SK-N-SH (cell line): ENCODE measurements around the gene NEURL1. TPM values are rescaled to one million over a fixed set of nuclear protein-coding genes. Genes with fewer than 3 reads are reported as not detected.

Experiments used
- CTCF ChIA-PET: fragments of 300-600, 350-600 bp; formaldehyde crosslinking; extraction: SDS; loops from one replicate; lab custom pipeline; 2021; lab: Yijun Ruan, JAX
- POLR2A ChIA-PET: fragments of 350-600 bp; sonication (Branson Sonifier 250); formaldehyde crosslinking; extraction: SDS; loops from one replicate; lab custom pipeline; 2020; ENCODE audit warnings: antibody characterized with exemption, inconsistent platforms; lab: Yijun Ruan, JAX
- DNase-seq: peaks from one replicate; pipeline ENCODE4 v3.0.0; 2012
- H2AFZ ChIP-seq: fragments of 200-600 bp; sonication (generic); 2 replicates; pipeline ENCODE4 v1.8.1; 2016; ENCODE audit warnings: antibody characterized with exemption, mild to moderate bottlenecking, low read depth
- H3F3A ChIP-seq: fragments of 200-600 bp; sonication (generic); replicated peaks from 2 replicates; pipeline ENCODE3; 2016; ENCODE audit warnings: antibody characterized with exemption, mild to moderate bottlenecking; ENCODE audit not compliant: insufficient read depth
- H3K27ac ChIP-seq, 2 experiments: fragments of 200-500 bp in 1 of 2; fragments of 200-600 bp in 1 of 2; sonication (Bioruptor generic) in 1 of 2; sonication (generic), shearing (Covaris generic) in 1 of 2; 2 replicates each; pipeline versions ENCODE4 v1.5.1 to v1.6.1; 2014 to 2016; ENCODE audit warnings: low read depth in 2 of 2, inconsistent platforms in 1 of 2, low read length in 1 of 2, mild to moderate bottlenecking in 1 of 2, mixed read lengths in 1 of 2
- H3K27me3 ChIP-seq: fragments of 200-600 bp; sonication (generic), shearing (Covaris generic); 2 replicates; pipeline ENCODE4 v1.6.1; 2016; ENCODE audit warnings: mixed run types; ENCODE audit not compliant: insufficient read depth
- H3K36me3 ChIP-seq, 2 experiments: fragments of 200-500 bp in 1 of 2; fragments of 200-600 bp in 1 of 2; sonication (Bioruptor generic) in 1 of 2; sonication (generic) in 1 of 2; replicated peaks in 1 of 2; 2 replicates each; pipeline versions ENCODE3 to v1.5.1; 2014 to 2016; ENCODE audit warnings: low read length in 1 of 2, mild to moderate bottlenecking in 1 of 2; ENCODE audit not compliant: insufficient read depth in 2 of 2, control insufficient read depth in 1 of 2
- H3K4me1 ChIP-seq, 2 experiments: fragments of 200-500 bp in 1 of 2; fragments of 200-600 bp in 1 of 2; sonication (Bioruptor generic) in 1 of 2; sonication (generic), shearing (Covaris generic) in 1 of 2; 2 replicates each; pipeline versions ENCODE4 v1.5.1 to v1.6.1; 2014 to 2016; ENCODE audit warnings: low read depth in 1 of 2, low read length in 1 of 2, mixed run types in 1 of 2; ENCODE audit not compliant: insufficient read depth in 2 of 2, control insufficient read depth in 1 of 2
- H3K4me2 ChIP-seq: fragments of 200-600 bp; sonication (generic), shearing (Covaris generic); 2 replicates; pipeline ENCODE4 v1.6.1; 2017; ENCODE audit warnings: mixed run types
- H3K4me3 ChIP-seq, 2 experiments: fragments of 200-500 bp in 1 of 2; fragments of 200-600 bp in 1 of 2; sonication (Bioruptor generic) in 1 of 2; sonication (generic), shearing (Covaris generic) in 1 of 2; 2 replicates each; pipeline versions ENCODE4 v1.5.1 to v1.8.1; 2014 to 2016; ENCODE audit warnings: low read depth in 2 of 2, inconsistent platforms in 1 of 2, low read length in 1 of 2, mild to moderate bottlenecking in 1 of 2, mixed read lengths in 1 of 2, moderate library complexity in 1 of 2
- H3K79me2 ChIP-seq: fragments of 200-600 bp; sonication (generic); 2 replicates; pipeline ENCODE4 v1.8.1; 2017; ENCODE audit warnings: mild to moderate bottlenecking; ENCODE audit not compliant: insufficient read depth
- H3K9ac ChIP-seq: fragments of 200-600 bp; sonication (generic); 2 replicates; pipeline ENCODE4 v1.6.1; 2017; ENCODE audit warnings: mixed run types
- H3K9me2 ChIP-seq: fragments of 200-600 bp; sonication (generic); 2 replicates; pipeline ENCODE4 v1.6.1; 2017; ENCODE audit warnings: mixed run types
- H3K9me3 ChIP-seq: fragments of 200-600 bp; sonication (generic); 2 replicates; pipeline ENCODE4 v1.6.1; 2017; ENCODE audit warnings: mixed run types, mild to moderate bottlenecking, moderate library complexity
- H4K20me1 ChIP-seq: fragments of 200-600 bp; sonication (generic); 2 replicates; pipeline ENCODE4 v1.6.1; 2017; ENCODE audit warnings: mild to moderate bottlenecking, mixed run types; ENCODE audit not compliant: insufficient read depth
- CHD2 ChIP-seq: fragments of 150-350 bp; IDR thresholded peaks from 2 replicates; pipeline ENCODE4 v1.6.1; 2018; ENCODE audit warnings: low read length; ENCODE audit not compliant: partially characterized antibody
- CTCF ChIP-seq: fragments of 200-600 bp; sonication (generic); IDR thresholded peaks from 2 replicates; pipeline ENCODE4 v1.6.1; 2017; ENCODE audit warnings: antibody characterized with exemption, mild to moderate bottlenecking, moderate library complexity
- EZH2phosphoT487 ChIP-seq: fragments of 200-600 bp; sonication (generic); IDR thresholded peaks from 2 replicates; pipeline ENCODE4 v1.6.1; 2017; ENCODE audit warnings: low read depth, mixed run types, mild to moderate bottlenecking, antibody characterized with exemption, moderate library complexity, borderline replicate concordance
- FOXJ3 ChIP-seq: sonication (generic); formaldehyde crosslinking; IDR thresholded peaks from 2 replicates; pipeline ENCODE4 v1.5.1; 2020; ENCODE audit warnings: mild to moderate bottlenecking, missing genetic modification reagents
- JUND ChIP-seq: IDR thresholded peaks from 2 replicates; pipeline ENCODE4 v1.4.0; 2012
- MAX ChIP-seq: IDR thresholded peaks from 2 replicates; pipeline ENCODE4 v1.4.0; 2012; ENCODE audit warnings: low read depth
- MXI1 ChIP-seq: IDR thresholded peaks from 2 replicates; pipeline ENCODE4 v1.6.1; 2012; ENCODE audit warnings: mild to moderate bottlenecking, low read depth, low read length, improper control_type of control experiment
- NRF1 ChIP-seq: IDR thresholded peaks from 2 replicates; pipeline ENCODE4 v1.6.1; 2012; ENCODE audit warnings: low read depth, mild to moderate bottlenecking, low read length
- PBX3 ChIP-seq: IDR thresholded peaks from 2 replicates; pipeline ENCODE4; 2012
- POLR2AphosphoS5 ChIP-seq: IDR thresholded peaks from 2 replicates; pipeline ENCODE4 v1.6.1; 2012; ENCODE audit warnings: low read depth, low read length
- RCOR1 ChIP-seq: fragments of 150-350 bp; IDR thresholded peaks from 2 replicates; pipeline ENCODE4 v1.6.1; 2017; ENCODE audit warnings: antibody characterized with exemption, low read length
- SIN3A ChIP-seq: IDR thresholded peaks from 2 replicates; pipeline ENCODE4 v1.6.1; 2012; ENCODE audit warnings: low read depth, mild to moderate bottlenecking, low read length, moderate library complexity, borderline replicate concordance
- SMC3 ChIP-seq: IDR thresholded peaks from 2 replicates; pipeline ENCODE4 v1.6.1; 2012; ENCODE audit warnings: low read depth, low read length, improper control_type of control experiment
- TAF1 ChIP-seq: IDR thresholded peaks from 2 replicates; pipeline ENCODE4 v1.6.1; 2012; ENCODE audit warnings: low read depth, mild to moderate bottlenecking, low read length, moderate library complexity, borderline replicate concordance
- TCF12 ChIP-seq: IDR thresholded peaks from 2 replicates; pipeline ENCODE4 v1.4.0; 2012
- USF1 ChIP-seq: IDR thresholded peaks from 2 replicates; pipeline ENCODE4 v1.4.0; 2012; ENCODE audit warnings: low read depth, borderline replicate concordance
- YY1 ChIP-seq: IDR thresholded peaks from 2 replicates; pipeline ENCODE4 v1.4.0; 2012; ENCODE audit warnings: low read depth, mild to moderate bottlenecking
- WGBS: methylation state at CpG from one replicate; pipeline ENCODE4 v1.1.6; 2017; ENCODE audit warnings: low lambda C conversion rate; 5-methylcytosine and 5-hydroxymethylcytosine counted together
- polyA plus RNA-seq, 3 experiments: library from polyadenylated mRNA; depleted of rRNA; stranded (reverse); fragments of >200 nt; gene quantifications; 2 replicates each; pipeline ENCODE4 v1.2.3, GENCODE V29; 2012

Gene NEURL1
- polyA plus RNA-seq, 1 of the 3 experiments (the other 2 are of a cell fraction): 0.05 TPM

- TF ChIP-seq CTCF (no peak), TAF1 (no peak)
These were observed 76.4 kb downstream of the NEURL1 start (continued) for GRCh38 chr10:103569896-103570295.

GRCh38 chr10:103570844-103571655 lies 77.5 kb downstream of the NEURL1 start:
- Histone ChIP-seq H3K79me2 (no peaks in the 10 kb centered on the region), H4K20me1 (no peaks in the 10 kb centered on the region), H3K36me3 (no peaks in the 10 kb centered on the region), H3F3A (no peaks in the 10 kb centered on the region), H3K4me1 (peaks cover 0 to 17% of the 10 kb centered on the region in 2 experiments; a peak in 1 of 4 replicates), H3K27me3 (no peaks in the 10 kb centered on the region; the same call in 1 of the 2 replicates), H3K4me2 (no peak overlapping the region), H3K4me3 (no peak overlapping the region), H2AFZ (no peak overlapping the region), H3K9ac (no peak overlapping the region), H3K27ac (no peak overlapping the region), H3K9me3 (no peaks in the 10 kb centered on the region), H3K9me2 (no peaks in the 10 kb centered on the region)
- POLR2A ChIA-PET: no interaction called here
- WGBS: 92% methylated on average over 17 of the region's 28 CpGs
- DNase-seq: no peak
- TF ChIP-seq MAX (no peak), POLR2AphosphoS5 (no peak), NRF1 (no peak), USF1 (no peak), MXI1 (no peak), SMC3 (no peak), FOXJ3 (CRISPR knock-in tag) (no peak), SIN3A (no peak), PBX3 (no peak), JUND (no peak), YY1 (no peak), TCF12 (no peak), RCOR1 (no peak), EZH2phosphoT487 (no peak), CHD2 (no peak)
- CTCF ChIA-PET: interaction anchor here (1.3 to 1.9 kb wide), 2 partner anchors 22 to 27 kb away, joined by 3 to 5 read pairs; no protein-coding TSS in a partner anchor
